GM10248 (cell line): ENCODE data around the gene RBM5.

ENCODE experiments used
- CTCF ChIA-PET: fragments of 300-600 bp; sonication (Branson Sonifier 250); formaldehyde crosslinking; extraction: SDS; loops from one replicate; lab custom pipeline; 2021; ENCODE audit warnings: antibody characterized with exemption; lab: Yijun Ruan, JAX
- POLR2A ChIA-PET: fragments of 350-650 bp; sonication (Branson Sonifier 250); formaldehyde crosslinking; extraction: SDS; loops from one replicate; lab custom pipeline; 2020; ENCODE audit warnings: antibody characterized with exemption; lab: Yijun Ruan, JAX
- DNase-seq: peaks from one replicate; pipeline ENCODE4 v3.0.0; 2012; ENCODE audit errors: extremely low spot score
- CTCF ChIP-seq: IDR thresholded peaks from 2 replicates; pipeline ENCODE4 v1.5.1; 2012; ENCODE audit warnings: mild to moderate bottlenecking, low read depth; ENCODE audit errors: extremely low read depth, missing control alignments, control extremely low read depth

Gene RBM5

GRCh38 chr3:50150404-50150750 lies 61.7 kb downstream of the RBM5 start:
- no peak for DNase-seq
- TF ChIP-seq CTCF, result no peak
- POLR2A ChIA-PET, result no interaction called here
- CTCF ChIA-PET, result interaction anchor here (1.0 to 1.4 kb wide), 3 partner anchors 30 to 110 kb away, joined by 3 to 4 read pairs (median 3); no protein-coding TSS in a partner anchor

- CTCF ChIA-PET, result interaction anchor here (0.8 to 1.2 kb wide), 2 partner anchors 8 to 29 kb away, joined by 3 to 4 read pairs; no protein-coding TSS in a partner anchor
- TF ChIP-seq CTCF, result no peak
- no peak for DNase-seq
- POLR2A ChIA-PET, result no interaction called here
Measured at GRCh38 chr3:50150863-50151686, 62.4 kb downstream of the RBM5 start.

GRCh38 chr3:50151728-50152127 lies 63.0 kb downstream of the RBM5 start:
- ChIA-PET POLR2A (interaction anchor here (0.7 kb wide), 1 partner anchor 368 kb away, joined by 3 read pairs; no protein-coding TSS in a partner anchor), CTCF (interaction anchor here (0.8 to 1.2 kb wide), 2 partner anchors 8 to 29 kb away, joined by 3 to 4 read pairs; no protein-coding TSS in a partner anchor)
- no peak for TF ChIP-seq CTCF
- no peak for DNase-seq

GRCh38 chr3:50153782-50154475 lies 65.2 kb downstream of the RBM5 start:
- ChIA-PET CTCF (interaction anchor here (1.1 to 1.3 kb wide), 2 partner anchors 33 to 35 kb away, joined by 3 read pairs; no protein-coding TSS in a partner anchor), POLR2A (no interaction called here)
- no peak for TF ChIP-seq CTCF
- no peak for DNase-seq

- no peak for DNase-seq
- peak; percentile 25 for TF ChIP-seq CTCF
- POLR2A ChIA-PET, result no interaction called here
- CTCF ChIA-PET, result interaction anchor here (1.1 kb wide), 1 partner anchor 35 kb away, joined by 3 read pairs; no protein-coding TSS in a partner anchor
Measured at GRCh38 chr3:50154476-50154839, 65.7 kb downstream of the RBM5 start.

- CTCF ChIA-PET, result no interaction called here
- POLR2A ChIA-PET, result no interaction called here
- TF ChIP-seq CTCF, result no peak
- DNase-seq, result peak; percentile 92
Measured at GRCh38 chr3:50154840-50155490, 66.2 kb downstream of the RBM5 start, which contains the start of gene SEMA3F. TSS of gene SEMA3F (plus strand) at chr3:50155324. CDS start at chr3:50159623, 4,299 bp downstream.
